Parathyroid adenoma (tissue), 2 donors: ENCODE data around the gene CHD3.

Experiments
- H2AFZ ChIP-seq: fragments of 300-600 bp; sonication (generic); one replicate; pipeline ENCODE4 v1.7.0; 2017; ENCODE audit warnings: antibody characterized with exemption, mild to moderate bottlenecking
- H3K27ac ChIP-seq: fragments of 300-600 bp; sonication (generic); one replicate; pipeline ENCODE4 v1.7.0; 2017
- H3K27me3 ChIP-seq: fragments of 300-600 bp; sonication (generic); one replicate; pipeline ENCODE4 v1.7.0; 2017; ENCODE audit warnings: low read length; ENCODE audit not compliant: control insufficient read depth, insufficient read depth
- H3K36me3 ChIP-seq: fragments of 300-600 bp; sonication (generic); one replicate; pipeline ENCODE4 v1.7.0; 2017; ENCODE audit warnings: low read length; ENCODE audit not compliant: control insufficient read depth, insufficient read depth
- H3K4me1 ChIP-seq: fragments of 300-600 bp; sonication (generic); one replicate; pipeline ENCODE4 v1.7.0; 2017; ENCODE audit warnings: control low read depth
- H3K4me2 ChIP-seq: fragments of 300-600 bp; sonication (generic); one replicate; pipeline ENCODE4 v1.7.0; 2017; ENCODE audit warnings: low read length
- H3K4me3 ChIP-seq: fragments of 300-600 bp; sonication (generic); one replicate; pipeline ENCODE4 v1.7.0; 2017; ENCODE audit warnings: low read depth, low read length
- H3K79me2 ChIP-seq: fragments of 300-600 bp; sonication (generic); one replicate; pipeline ENCODE4 v1.7.0; 2017; ENCODE audit warnings: control low read depth
- H3K9ac ChIP-seq: fragments of 300-600 bp; sonication (generic); one replicate; pipeline ENCODE4 v1.7.0; 2017; ENCODE audit warnings: mild to moderate bottlenecking
- H3K9me3 ChIP-seq: fragments of 300-600 bp; sonication (generic); one replicate; pipeline ENCODE4 v1.7.0; 2017; ENCODE audit warnings: low read length; ENCODE audit not compliant: control insufficient read depth
- CTCF ChIP-seq: fragments of 300-600 bp; sonication (generic); IDR thresholded peaks from one replicate; pipeline ENCODE4 v1.7.0; 2017; ENCODE audit warnings: antibody characterized with exemption, mild to moderate bottlenecking
- donor health status: primary hyperparathyroidism.

Gene CHD3

GRCh38 chr17:7883781-7884386 is 4.7 kb upstream of the CHD3 start:
- peaks cover 21% of the 10 kb centered on the region for H3K4me1 ChIP-seq

GRCh38 chr17:7884581-7885366 is 3.8 kb upstream of the CHD3 start:
- H3K4me2 ChIP-seq = no peak overlapping the region
- H3K36me3 ChIP-seq = no peaks in the 10 kb centered on the region
- H2AFZ ChIP-seq = no peak overlapping the region
- H3K4me1 ChIP-seq = peaks cover 29% of the 10 kb centered on the region
- H3K79me2 ChIP-seq = no peaks in the 10 kb centered on the region
- H3K27me3 ChIP-seq = no peaks in the 10 kb centered on the region
- no peak overlapping the region for H3K9ac ChIP-seq
- no peaks in the 10 kb centered on the region for H3K9me3 ChIP-seq
- no peak for TF ChIP-seq CTCF
- peak overlapping the region; percentile 81 for H3K4me3 ChIP-seq
- H3K27ac ChIP-seq = peak overlapping the region; percentile 85

More at GRCh38 chr17:7883781-7884386, 4.7 kb upstream of the CHD3 start:
- no peaks in the 10 kb centered on the region for H3K9me3 ChIP-seq
- H3K9ac ChIP-seq = no peak overlapping the region
- peak overlapping the region; percentile 73 for H3K27ac ChIP-seq
- no peaks in the 10 kb centered on the region for H3K79me2 ChIP-seq
- H3K36me3 ChIP-seq = no peaks in the 10 kb centered on the region
- peak overlapping the region; percentile 68 for H3K4me2 ChIP-seq
- H2AFZ ChIP-seq = peak overlapping the region; percentile 44
- TF ChIP-seq CTCF = no peak
- no peaks in the 10 kb centered on the region for H3K27me3 ChIP-seq
- H3K4me3 ChIP-seq = peak overlapping the region; percentile 8

GRCh38 chr17:7885367-7886226 is 3.0 kb upstream of the CHD3 start:
- H2AFZ ChIP-seq = peak overlapping the region; percentile 68
- H3K27ac ChIP-seq = peak overlapping the region; percentile 85
- peak overlapping the region; percentile 81 for H3K4me3 ChIP-seq
- TF ChIP-seq CTCF = no peak
- H3K79me2 ChIP-seq = no peaks in the 10 kb centered on the region
- H3K4me2 ChIP-seq = peak overlapping the region; percentile 99
- H3K9ac ChIP-seq = peak overlapping the region; percentile 48
- H3K36me3 ChIP-seq = no peaks in the 10 kb centered on the region
- no peaks in the 10 kb centered on the region for H3K27me3 ChIP-seq
- H3K9me3 ChIP-seq = no peaks in the 10 kb centered on the region
- peaks cover 33% of the 10 kb centered on the region for H3K4me1 ChIP-seq

GRCh38 chr17:7886227-7887037 is 2.2 kb upstream of the CHD3 start:
- TF ChIP-seq CTCF = no peak
- H3K4me1 ChIP-seq = peaks cover 33% of the 10 kb centered on the region

More at GRCh38 chr17:7886227-7887037, 2.2 kb upstream of the CHD3 start:
- H3K27me3 ChIP-seq = no peaks in the 10 kb centered on the region
- H3K27ac ChIP-seq = peak overlapping the region; percentile 85
- peak overlapping the region; percentile 99 for H3K4me2 ChIP-seq
- peaks cover 5% of the 10 kb centered on the region for H3K79me2 ChIP-seq
- H3K9ac ChIP-seq = peak overlapping the region; percentile 48
- peak overlapping the region; percentile 68 for H2AFZ ChIP-seq
- H3K9me3 ChIP-seq = no peaks in the 10 kb centered on the region
- H3K4me3 ChIP-seq = peak overlapping the region; percentile 81
- no peaks in the 10 kb centered on the region for H3K36me3 ChIP-seq
